HG03442 (cell line): ENCODE results near the gene NOTCH1.

Source experiments
- ATAC-seq: cut with Tn5 transposase; IDR thresholded peaks from one replicate; pipeline ENCODE4 v1.9.1; 2021; ENCODE audit warnings: mild to moderate bottlenecking, moderate library complexity; ENCODE audit not compliant: unreplicated experiment

Gene NOTCH1

DNA sequence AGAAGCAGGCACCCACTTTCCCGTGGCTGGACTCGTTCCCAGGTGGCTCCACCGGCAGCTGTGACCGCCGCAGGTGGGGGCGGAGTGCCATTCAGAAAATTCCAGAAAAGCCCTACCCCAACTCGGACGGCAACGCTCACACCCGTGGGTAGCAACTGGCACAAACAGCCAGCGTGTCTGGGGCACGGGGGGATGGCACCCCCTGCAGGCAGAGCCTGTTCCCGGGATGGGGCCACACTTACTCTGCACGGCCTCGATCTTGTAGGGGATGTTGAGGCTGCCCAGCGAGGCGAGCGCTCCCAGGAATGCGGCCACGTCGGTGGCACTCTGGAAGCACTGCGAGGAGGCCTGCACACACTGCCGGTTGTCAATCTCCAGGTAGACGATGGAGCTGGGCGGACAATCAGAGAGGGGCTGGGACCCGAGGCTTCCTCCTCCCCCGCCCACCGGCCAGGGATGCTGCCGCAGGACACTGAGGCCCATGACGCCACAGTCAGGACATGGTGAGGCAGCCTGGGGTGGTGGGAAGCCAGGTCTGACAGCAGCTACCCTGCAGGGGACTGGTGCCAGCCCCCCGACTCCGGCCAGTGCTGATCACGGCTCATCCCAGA is 42.8 kb downstream of the NOTCH1 start:
- ATAC-seq, result no peak

DNA sequence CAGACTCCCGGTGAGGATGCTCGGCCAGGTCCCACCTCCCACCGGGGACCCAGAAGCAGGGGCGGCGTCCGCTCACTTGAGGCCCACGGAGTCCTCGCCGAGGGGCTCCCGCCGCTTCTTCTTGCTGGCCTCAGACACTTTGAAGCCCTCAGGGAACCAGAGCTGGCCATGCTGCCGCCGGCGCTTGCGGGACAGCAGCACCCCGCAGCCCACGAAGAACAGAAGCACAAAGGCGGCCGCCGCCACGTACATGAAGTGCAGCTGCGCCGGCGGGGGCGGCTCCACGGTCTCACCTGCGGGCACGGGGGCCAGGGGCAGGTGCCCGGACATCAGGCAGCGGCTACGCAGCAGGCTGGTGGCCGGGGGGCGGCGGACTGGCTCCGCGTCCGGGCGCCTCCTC is 43.7 kb downstream of the NOTCH1 start:
- ATAC-seq, result no peak

DNA sequence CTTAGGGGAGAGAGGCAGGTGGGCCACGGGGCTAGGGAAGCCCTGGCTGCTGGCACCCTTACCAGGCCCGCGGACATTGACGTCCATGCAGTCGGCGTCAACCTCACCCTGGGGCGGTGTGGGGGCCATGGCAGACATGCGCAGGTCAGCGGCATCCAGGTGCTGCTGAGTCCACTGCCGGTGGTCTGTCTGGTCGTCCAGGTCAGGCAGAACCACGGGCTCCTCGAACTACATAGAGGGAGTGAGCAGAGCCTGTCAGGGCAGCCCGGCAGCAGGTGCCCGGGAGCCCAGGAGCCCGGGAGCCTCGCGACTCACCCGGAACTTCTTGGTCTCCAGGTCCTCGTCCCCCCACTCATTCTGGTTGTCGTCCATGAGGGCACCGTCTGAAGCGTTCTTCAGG is 44.2 kb downstream of the NOTCH1 start:
- no peak for ATAC-seq

DNA sequence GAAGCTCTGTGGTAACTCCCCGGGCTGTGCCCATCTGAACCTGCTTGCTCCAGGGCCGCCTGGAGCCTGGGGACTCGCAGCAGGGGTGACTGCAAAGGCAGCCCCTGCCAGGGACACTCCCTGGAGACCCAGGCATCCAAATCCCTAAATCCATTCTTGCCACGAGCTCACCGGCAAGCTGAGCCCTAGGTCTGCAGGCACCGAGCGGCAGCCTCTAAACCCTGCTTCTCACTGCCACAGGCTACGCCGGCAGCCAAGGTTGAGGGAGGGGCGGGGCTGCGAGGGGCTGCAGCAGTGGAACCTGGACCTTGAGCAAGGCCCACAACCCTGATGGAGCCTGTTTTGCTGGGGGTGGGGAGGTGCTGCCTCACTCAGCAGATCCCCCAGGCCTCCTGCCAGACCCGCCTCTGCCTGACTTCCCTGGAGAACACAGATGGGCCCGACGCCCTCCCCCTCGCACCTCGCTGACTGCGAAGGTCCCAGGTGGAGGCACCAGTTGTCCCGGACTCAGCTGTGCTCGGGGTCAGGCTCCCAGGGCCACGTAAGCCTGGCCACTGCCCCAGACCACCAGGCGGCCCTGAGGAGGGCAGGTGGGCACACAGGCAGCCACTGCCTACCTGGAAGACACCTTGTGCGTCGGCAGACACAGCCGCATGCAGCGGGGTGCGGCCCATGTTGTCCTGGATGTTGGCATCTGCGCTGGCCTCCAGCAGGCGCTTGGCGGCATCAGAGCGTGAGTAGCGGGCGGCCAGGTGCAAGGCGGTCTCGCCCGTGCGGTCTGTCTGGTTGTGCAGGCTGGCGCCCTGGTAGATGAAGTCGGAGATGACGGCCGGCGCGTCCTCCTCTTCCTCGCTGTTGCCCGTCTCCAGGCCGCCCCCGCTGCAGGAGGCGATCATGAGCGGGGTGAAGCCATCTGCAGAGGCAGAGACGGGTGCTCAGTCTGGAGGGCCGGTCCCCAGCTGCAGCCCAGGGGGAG is 45.6 kb downstream of the NOTCH1 start:
- no peak for ATAC-seq

DNA sequence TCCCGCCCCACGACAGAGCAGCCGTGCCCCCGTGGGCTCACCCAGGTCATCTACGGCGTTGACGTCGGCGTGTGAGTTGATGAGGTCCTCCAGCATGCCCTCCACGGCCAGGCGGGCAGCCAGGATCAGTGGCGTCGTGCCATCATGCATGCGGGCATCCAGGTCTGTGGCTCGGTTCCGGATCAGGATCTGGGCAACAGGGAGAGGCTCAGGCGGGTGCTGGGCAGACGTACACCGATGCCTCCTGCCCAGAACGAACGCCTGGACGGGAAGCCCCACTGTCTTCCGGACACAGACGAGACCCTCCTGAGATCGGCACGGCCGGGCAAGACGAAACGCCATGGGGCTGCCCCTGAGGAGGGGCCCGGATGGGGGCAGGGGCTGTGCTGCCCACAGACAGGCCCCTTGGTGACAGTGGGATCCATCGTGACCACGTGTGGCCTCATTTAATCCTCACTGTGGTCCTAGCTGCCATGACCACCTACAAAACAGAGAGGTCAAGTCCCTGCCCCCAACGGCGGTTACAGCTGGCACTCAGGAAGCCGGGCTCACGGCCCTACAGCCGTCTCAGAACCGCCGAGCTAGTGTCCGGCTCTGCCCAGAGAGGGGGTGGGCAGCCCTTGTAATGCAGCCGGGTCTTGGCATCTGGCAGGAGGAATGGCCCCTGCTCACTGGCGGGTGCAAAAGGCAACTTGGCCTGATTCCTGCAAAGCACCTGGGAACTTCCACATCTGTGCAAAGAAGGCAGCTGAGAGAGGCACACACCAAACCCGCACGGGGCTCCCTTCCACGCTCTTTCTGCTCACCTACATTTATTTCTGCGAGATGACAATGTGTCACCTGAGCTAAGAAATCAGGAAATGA is 46.5 kb downstream of the NOTCH1 start:
- no peak for ATAC-seq

DNA sequence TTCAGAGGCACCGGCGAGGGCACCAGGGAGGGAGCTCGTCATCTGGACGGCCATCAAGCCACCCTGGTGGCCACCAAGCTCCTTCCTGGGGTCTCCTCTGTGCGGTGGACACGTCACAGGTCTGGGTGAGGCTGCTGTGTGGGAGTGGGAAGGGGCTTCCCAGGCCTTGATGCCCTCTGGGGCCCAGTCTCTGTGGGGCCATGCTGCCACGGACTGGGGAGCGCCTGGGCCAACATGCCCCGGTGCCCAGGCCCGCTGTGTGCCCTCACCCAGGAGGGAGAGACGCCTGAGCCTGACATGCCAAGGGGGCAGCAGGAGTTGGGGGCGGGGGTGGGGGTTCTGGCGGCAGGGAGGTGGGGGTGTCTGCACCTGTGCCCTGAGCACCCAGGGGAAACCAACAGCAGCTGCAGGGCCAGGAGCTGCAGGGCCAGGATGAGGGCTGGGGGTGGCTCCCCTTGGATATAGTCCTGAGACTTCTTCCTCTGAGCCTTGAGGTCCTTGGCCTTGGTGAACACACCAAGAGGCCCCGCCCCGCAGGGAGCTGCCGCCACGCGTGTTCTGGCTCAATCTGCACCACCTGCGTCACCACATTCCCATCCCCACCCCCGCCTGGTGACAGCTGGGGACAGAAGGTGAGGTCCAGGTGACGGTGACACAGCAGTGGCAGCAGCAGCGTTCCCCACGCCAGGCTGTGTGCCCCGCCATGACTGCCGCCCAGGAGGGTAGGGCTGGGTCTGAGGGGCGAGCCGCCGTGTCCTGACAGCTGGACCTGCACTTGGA is 47.7 kb downstream of the NOTCH1 start:
- no peak for ATAC-seq

DNA sequence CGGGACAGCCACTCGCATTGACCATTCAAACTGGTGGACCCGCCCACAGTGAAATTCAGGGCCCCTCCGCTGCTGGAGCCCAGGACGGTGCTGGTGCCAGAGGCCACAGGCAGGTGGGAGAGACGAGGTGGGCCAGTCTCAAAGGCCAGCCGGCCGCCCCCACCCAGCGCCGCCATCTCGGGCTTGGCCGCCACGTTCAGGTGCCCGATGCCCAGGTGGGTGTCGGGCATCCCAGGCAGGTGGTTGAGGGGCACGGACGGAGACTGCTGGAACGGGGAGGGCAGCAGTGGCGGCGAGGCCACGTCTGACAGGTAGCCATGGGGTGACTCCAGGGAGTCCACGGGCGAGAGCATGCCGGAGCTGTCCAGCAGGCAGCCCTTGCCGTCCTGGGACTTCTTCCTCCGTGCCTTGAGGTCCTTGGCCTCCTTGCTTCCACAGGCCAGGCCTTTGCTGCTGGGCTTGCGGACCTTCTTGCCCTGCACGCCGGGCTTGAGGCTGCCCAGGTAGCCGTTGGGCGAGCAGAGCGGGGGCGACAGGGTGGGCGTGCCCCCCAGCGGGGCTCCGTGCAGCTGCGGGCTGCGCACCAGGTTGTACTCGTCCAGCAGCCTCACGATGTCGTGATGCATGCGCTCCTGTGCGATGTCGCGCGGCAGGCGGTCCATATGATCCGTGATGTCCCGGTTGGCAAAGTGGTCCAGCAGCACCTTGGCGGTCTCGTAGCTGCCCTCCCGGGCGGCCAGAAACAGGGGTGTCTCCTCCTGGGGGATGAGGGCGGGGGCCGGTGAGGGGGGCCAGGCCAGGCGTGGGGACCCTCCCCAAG is 48.8 kb downstream of the NOTCH1 start:
- ATAC-seq, result no peak

DNA sequence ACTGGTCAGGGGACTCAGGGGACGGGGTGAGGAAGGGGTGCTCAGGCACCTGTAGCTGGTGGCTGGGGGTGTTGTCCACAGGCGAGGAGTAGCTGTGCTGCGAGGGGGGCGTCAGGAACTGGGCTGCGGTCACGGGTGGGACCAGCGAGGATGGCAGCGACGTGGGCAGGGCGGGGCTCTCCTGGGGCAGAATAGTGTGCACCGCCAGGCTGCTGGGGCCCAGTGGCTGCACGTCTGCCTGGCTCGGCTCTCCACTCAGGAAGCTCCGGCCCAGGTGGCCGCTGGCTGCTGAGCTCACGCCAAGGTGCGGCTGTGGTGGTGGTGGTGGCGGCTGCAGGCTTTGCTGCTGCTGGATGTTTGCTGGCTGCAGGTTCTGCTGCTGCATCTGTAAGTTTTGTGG is 49.7 kb downstream of the NOTCH1 start:
- no peak for ATAC-seq

DNA sequence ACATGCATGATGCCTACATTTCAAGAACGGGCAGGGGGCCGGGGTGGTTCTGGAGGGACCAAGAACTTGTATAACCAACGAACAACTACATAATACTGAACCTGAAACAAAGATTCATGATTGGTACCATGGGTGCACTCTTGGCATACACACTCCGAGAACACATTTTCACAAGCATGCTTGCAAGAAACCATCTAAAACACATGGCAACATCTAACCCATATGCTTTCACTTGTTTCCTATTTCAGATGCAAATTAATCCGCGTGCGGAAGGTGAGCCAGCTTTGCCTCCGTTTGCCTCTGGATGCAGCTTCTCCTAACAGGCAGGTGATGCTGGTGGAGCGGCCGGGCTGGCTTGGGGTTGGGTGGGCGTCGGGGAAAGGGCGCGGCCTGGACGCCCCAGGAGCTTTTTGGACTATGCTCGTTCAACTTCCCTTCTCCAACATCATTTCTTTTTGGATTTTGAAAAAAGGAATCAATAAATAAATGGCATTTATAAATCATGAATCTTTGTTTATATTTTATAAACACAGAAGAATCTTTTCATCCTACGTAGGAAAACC is 50.5 kb downstream of the NOTCH1 start:
- ATAC-seq, result no peak

DNA sequence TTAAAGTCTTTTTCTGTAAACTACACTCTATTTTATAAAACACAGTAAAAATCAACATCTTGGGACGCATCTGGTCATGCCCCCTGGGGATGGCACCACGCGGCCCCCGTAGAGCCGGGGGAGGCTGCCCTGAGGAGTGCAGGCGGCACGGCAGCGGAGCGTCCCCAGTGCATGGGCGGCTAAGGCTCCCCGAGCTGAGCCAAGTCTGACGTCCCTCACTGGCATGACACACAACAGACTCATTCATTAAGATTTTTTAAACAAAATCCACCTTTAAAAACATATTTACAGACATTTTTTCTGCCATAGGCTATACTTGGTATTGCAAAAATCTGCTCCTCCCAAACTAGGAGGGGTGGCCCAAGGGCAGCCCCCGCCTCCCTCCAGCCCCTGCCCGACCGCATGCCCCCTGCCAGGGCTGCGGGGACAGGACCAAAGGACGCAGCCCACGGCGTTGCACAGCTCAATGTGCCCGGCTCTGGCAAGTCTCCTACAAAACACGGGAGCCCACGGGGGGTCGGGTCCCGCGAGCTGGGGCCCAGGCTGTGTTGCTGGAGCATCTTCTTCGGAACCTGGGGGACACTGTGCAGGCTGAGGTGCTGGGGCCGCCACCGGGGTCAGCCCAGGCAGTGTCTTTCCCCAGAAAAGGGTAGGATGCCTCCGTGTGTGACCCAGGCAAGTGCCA is 51.2 kb downstream of the NOTCH1 start:
- no peak for ATAC-seq

DNA sequence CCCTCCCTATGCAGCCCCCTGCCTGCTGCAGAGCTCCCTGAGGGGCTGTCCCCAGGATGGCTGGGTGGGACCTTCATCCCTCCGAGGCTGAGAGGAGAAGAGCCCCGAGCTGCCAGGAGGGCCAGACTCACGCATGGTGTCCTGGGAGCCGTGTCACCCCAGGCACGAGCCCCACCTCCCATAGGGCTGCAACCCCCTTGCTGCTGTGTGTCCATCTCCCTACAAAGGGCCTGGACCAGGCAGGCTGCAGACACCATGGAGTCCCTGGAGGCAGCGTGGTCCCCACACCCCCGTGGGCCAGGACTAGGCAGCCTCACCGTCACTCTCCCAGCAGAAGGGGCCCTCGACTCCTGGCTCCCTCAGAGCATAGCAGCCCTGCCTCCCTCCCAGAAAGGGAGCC is 51.8 kb downstream of the NOTCH1 start:
- no peak for ATAC-seq

DNA sequence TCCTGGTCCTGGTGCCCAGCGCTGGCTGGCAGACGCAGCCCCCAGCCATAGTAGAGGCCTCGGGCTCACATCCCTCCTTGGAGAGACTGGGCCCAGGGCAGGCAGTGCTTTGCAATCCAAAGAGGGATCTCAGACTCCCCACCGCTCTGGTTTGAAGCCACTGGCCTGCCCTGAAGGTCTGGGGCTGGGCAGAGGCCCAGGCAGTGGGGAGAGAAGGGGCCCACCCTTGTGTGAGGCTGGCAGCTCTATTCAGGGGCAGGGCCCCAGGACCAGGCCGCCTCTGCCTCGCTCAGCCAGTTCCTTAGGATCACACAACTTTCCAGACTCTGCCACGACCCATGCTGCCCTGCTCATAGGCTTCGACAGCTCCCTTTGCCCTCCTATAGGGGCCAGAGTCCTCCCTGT is 52.3 kb downstream of the NOTCH1 start:
- ATAC-seq, result no peak

DNA sequence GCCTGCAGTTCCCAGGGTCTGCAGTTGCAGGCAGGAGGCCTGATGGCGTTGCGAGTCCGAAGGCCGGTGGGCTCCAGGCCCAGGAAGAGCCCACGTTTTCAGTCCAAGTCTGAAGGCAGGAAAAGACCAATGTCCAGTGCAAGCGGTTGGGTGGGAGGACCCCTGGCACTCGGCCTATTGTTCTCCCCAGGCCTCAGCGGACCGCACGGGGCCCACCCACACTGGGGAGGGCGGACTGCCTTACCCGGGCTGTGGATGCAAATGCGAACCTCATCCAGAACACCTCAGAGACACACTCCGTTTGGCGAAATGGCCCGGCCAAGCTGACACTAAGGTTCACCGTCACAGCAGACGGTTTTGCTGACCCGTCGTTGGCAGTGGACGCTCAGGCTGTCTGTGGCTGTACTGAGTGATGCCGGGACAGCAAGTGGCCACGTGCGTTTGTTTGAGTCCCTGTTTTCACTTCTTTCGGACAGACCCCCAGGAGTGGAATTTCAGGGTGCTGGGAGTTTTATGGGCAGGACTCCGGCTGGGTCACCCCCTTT is 52.8 kb downstream of the NOTCH1 start:
- no peak for ATAC-seq

DNA sequence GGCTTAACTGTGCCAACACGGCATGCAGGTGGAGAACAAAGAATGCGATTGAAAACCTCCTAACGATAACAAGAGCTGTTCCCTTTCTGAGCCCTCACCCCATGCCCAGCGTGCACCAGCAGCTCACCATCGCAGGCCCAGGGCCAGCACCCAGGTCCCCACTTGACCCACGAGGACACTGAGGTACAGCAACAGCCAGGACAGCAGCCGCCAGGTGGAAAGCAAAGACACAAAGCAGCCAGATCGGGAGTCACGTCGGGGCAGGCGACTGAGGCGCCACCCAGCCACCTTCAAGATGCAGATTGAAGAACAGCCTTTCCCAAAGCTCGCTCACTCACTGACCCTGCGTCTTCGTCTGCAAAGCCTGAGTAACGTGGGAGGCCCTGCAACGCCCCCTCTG is 56.1 kb downstream of the NOTCH1 start:
- ATAC-seq, result no peak

DNA sequence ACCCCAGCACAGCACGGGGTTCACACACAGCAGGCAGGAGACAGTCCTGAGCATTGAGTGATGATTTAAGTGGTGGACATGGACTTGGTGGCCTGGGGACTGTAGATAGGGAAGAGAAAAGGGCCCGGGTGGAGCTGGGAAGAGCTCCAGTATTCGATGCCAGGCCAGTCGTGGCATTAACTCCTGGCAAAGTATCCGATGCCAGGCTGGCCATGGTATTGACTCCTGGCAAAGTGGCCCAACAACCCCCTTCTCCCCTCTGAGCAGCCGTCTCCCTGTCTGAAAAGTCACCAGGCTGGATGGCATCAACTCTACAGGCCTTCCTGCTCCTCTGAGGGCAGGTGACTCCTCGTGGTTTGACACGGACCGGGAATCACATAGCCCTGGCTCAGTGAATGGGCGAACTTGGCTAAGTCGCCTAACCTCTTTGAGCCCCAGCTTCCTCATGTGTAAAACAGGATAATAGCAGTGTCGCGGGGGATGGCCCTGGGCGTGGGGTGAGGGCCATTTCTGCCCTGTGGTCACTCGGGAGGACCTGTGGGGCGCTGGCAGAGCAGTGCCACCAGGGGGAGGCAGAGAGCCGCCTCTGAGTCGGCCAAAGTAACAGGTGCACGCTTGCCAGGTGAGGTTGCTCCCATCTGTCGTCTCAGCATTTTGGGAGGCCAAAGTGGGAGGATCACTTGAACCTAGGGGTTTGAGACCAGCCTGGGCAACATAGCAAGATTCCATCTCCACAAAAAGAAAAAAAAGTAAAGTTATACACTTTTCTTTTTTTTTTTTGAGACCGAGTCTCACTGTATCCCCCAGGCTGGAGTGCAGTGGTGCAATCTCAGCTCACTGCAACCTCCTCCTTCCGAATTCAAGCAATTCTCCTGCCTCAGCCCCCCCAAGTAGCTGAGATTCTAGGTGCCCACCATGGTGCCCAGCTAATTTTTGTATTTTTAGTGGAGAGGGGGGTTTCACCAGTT is 57.3 kb downstream of the NOTCH1 start:
- no peak for ATAC-seq

DNA sequence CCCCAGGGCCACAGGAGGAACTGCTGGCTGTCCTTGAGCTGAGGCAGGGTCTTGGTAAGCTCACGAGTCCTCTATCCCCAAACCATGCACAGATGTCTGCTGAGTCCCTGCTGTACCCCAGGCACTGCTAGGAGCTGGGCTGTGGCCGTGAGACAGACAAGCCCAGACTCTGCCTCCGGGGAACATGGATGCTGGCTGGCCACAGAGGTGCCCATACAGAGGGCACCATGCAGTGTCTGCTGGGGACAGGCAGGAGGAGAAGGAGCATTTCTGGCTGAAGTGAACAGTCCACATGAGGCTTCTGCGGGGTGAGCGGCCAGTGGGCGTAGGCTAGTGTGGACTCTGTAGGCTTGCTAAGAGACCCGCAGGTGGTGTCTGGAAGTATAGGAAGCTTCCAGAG is 58.2 kb downstream of the NOTCH1 start:
- ATAC-seq, result no peak

DNA sequence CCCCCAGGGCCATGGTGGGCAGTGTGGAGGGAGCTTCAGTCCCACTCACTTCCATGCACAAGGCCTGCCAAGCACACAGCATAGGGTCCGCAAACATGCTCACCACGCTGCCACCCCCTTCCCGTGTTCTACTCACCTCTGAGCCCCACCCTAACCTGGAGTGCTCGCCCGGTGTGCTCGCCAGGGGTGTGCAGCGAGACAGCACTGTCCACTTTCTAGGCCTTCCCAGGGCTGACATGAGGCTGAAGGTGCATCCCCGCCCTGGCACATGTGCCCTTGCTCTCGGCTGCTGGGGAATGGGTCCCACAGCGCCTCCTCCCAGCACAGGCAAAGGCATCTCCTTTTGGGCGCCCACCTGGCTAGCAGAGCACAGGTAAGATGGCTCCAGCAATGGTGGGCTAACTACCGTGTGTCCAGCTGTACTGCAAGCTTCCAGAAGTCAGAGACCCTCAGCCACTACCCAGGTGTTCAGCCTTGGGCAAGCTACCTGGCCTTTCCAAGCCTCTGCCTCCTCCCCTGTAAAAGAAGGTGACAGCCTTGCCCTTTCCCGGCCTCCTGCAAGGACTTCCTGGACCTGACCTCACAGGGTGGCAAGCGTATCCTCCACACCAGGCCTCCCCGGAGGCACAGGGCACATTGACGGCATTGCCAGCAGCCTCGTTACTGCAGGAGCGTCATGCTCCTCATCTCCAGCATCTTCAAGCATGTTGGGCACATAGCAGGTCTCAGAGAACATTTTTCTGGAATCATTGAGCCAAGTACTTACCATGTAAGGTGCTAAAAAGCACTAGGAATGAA is 58.8 kb downstream of the NOTCH1 start:
- no peak for ATAC-seq
